A549 (cell line): Measurements from ENCODE around the gene MAML2. TPM values are rescaled to one million over a fixed set of nuclear protein-coding genes. Genes with fewer than 3 reads are reported as not detected.

ENCODE experiments used
- ATAC-seq, 2 experiments: fragments of 200-7000 bp in 1 of 2; fragments of >200 bp in 1 of 2; cut with Nextera tagmentation in 1 of 2; cut with Tn5 transposase in 1 of 2; 3 replicates each; pipeline versions ENCODE4 v1.8.0 to v1.9.1; 2018 to 2020; ENCODE audit warnings: mild to moderate bottlenecking in 1 of 2, moderate library complexity in 1 of 2
- CTCF ChIA-PET: fragments of 300-600 bp; sonication (Branson Sonifier 250); formaldehyde crosslinking; extraction: SDS; loops from one replicate; lab custom pipeline; 2021; ENCODE audit warnings: antibody characterized with exemption, inconsistent platforms; lab: Yijun Ruan, JAX
- POLR2A ChIA-PET: fragments of 350-600 bp; formaldehyde crosslinking; extraction: SDS; loops from one replicate; lab custom pipeline; 2021; ENCODE audit warnings: antibody characterized with exemption, inconsistent platforms; lab: Yijun Ruan, JAX
- DNase-seq, 2 experiments: peaks; one replicate each; pipeline versions ENCODE4 v3.0.0 to v3.0.0-alpha.2; 2011 to 2016; ENCODE audit warnings: low read depth in 1 of 2, low spot score in 1 of 2
- FAIRE-seq: peaks from 2 replicates; lab custom pipeline; 2011; peaks lifted over from hg19 to GRCh38; lab: Jason Lieb, UNC
- H3K27ac ChIP-seq, 2 experiments: fragments of >200 bp; sonication (Bioruptor Twin); formaldehyde crosslinking; 3 replicates each; pipeline ENCODE4 v1.5.1; 2016 to 2017
- H3K4me1 ChIP-seq: fragments of >200 bp; sonication (Bioruptor Twin); formaldehyde crosslinking; 3 replicates; pipeline ENCODE4 v1.6.1; 2016
- H3K4me2 ChIP-seq: fragments of >200 bp; sonication (Bioruptor Twin); formaldehyde crosslinking; 3 replicates; pipeline ENCODE4 v1.6.1; 2016
- H3K4me3 ChIP-seq: fragments of >200 bp; sonication (Bioruptor Twin); formaldehyde crosslinking; 3 replicates; pipeline ENCODE4 v1.5.1; 2016
- H3K9me3 ChIP-seq: fragments of >200 bp; sonication (Bioruptor Twin); formaldehyde crosslinking; 3 replicates; pipeline ENCODE4 v1.6.1; 2016
- BCL3 ChIP-seq: fragments of >200 bp; sonication (Bioruptor Twin); formaldehyde crosslinking; IDR thresholded peaks from 3 replicates; pipeline ENCODE4 v1.6.1; 2016
- CBX8 ChIP-seq: fragments of 200-600 bp; sonication (generic); IDR thresholded peaks from 2 replicates; pipeline ENCODE4 v1.6.1; 2016
- CHD4 ChIP-seq: fragments of 200-600 bp; sonication (generic); IDR thresholded peaks from 2 replicates; pipeline ENCODE4 v1.6.1; 2016; ENCODE audit warnings: antibody characterized with exemption, mild to moderate bottlenecking, borderline replicate concordance
- EHMT2 ChIP-seq: fragments of 200-600 bp; sonication (generic); IDR thresholded peaks from 2 replicates; pipeline ENCODE4 v1.6.1; 2016; ENCODE audit warnings: antibody characterized with exemption, low read depth, mild to moderate bottlenecking, moderate library complexity
- EP300 ChIP-seq, 2 experiments: fragments of >200 bp; sonication (Bioruptor Twin); formaldehyde crosslinking; IDR thresholded peaks; 2 replicates in 1 of 2; 3 replicates in 1 of 2; pipeline ENCODE4 v1.6.1; 2016 to 2017
- ESRRA ChIP-seq: fragments of 150-350 bp; IDR thresholded peaks from 2 replicates; pipeline ENCODE4 v1.6.1; 2014; ENCODE audit warnings: mild to moderate bottlenecking, low read length, borderline replicate concordance
- FOSB ChIP-seq: fragments of 250-450 bp; sonication (Bioruptor Pico); IDR thresholded peaks from 2 replicates; pipeline ENCODE4 v1.5.0; 2020; ENCODE audit warnings: mild to moderate bottlenecking, moderate library complexity
- FOXS1 ChIP-seq: fragments of 250-450 bp; sonication (Bioruptor Pico); IDR thresholded peaks from 2 replicates; pipeline ENCODE4 v1.5.0; 2020; ENCODE audit warnings: mild to moderate bottlenecking, moderate library complexity
- HDAC2 ChIP-seq: fragments of 200-600 bp; sonication (generic); IDR thresholded peaks from 2 replicates; pipeline ENCODE4 v1.6.1; 2016
- HMGXB4 ChIP-seq: fragments of 250-450 bp; sonication (Bioruptor Pico); IDR thresholded peaks from 2 replicates; pipeline ENCODE4 v1.5.0; 2021; ENCODE audit warnings: mild to moderate bottlenecking, moderate library complexity, borderline replicate concordance
- JUNB ChIP-seq: fragments of >200 bp; sonication (Bioruptor Twin); formaldehyde crosslinking; IDR thresholded peaks from 2 replicates; pipeline ENCODE4 v1.6.1; 2016
- MAFK ChIP-seq: fragments of 450-650 bp; IDR thresholded peaks from 2 replicates; pipeline ENCODE4 v1.6.1; 2014; ENCODE audit not compliant: partially characterized antibody
- MAZ ChIP-seq: fragments of 150-350 bp; IDR thresholded peaks from 2 replicates; pipeline ENCODE4 v1.6.1; 2014; ENCODE audit warnings: antibody characterized with exemption, low read depth, low read length, borderline replicate concordance
- PHF8 ChIP-seq: fragments of 200-600 bp; sonication (generic); IDR thresholded peaks from 2 replicates; pipeline ENCODE4 v1.6.1; 2016; ENCODE audit warnings: low read depth, mild to moderate bottlenecking, antibody characterized with exemption, moderate library complexity, borderline replicate concordance
- POLR2A ChIP-seq: IDR thresholded peaks from 2 replicates; pipeline ENCODE4 v1.6.1; 2012; ENCODE audit warnings: mild to moderate bottlenecking, low read length
- WGBS: methylation state at CpG from one replicate; pipeline ENCODE4 v1.1.6; 2017; ENCODE audit errors: missing lambda C conversion rate; 5-methylcytosine and 5-hydroxymethylcytosine counted together
- polyA plus RNA-seq, 4 experiments: library from polyadenylated mRNA; depleted of rRNA in 3 of 4; stranded (reverse); fragments of >200 nt; fragmentation: RNase III in 1 of 4; extraction: RNeasy Plus Mini Kit Qiagen cat#74134 plus additional on column Dnase treatment in 1 of 4; gene quantifications; 2 replicates in 3 of 4; 3 replicates in 1 of 4; pipeline ENCODE4 v1.2.3, GENCODE V29; 2011 to 2017
- TF ChIP-seq, protein P1 (sequence below): fragments of >200 bp; sonication (Bioruptor Twin); formaldehyde crosslinking; IDR thresholded peaks from 3 replicates; pipeline ENCODE4 v1.5.1; 2016
- TF ChIP-seq, protein P2 (sequence below): fragments of 150-350 bp; IDR thresholded peaks from 2 replicates; pipeline ENCODE4 v1.6.1; 2014; ENCODE audit warnings: low read depth, mild to moderate bottlenecking, low read length

Gene MAML2
- polyA plus RNA-seq, 2 of the 4 experiments (the other 2 are of a cell fraction) = 1.5 to 2.5 TPM

DNA sequence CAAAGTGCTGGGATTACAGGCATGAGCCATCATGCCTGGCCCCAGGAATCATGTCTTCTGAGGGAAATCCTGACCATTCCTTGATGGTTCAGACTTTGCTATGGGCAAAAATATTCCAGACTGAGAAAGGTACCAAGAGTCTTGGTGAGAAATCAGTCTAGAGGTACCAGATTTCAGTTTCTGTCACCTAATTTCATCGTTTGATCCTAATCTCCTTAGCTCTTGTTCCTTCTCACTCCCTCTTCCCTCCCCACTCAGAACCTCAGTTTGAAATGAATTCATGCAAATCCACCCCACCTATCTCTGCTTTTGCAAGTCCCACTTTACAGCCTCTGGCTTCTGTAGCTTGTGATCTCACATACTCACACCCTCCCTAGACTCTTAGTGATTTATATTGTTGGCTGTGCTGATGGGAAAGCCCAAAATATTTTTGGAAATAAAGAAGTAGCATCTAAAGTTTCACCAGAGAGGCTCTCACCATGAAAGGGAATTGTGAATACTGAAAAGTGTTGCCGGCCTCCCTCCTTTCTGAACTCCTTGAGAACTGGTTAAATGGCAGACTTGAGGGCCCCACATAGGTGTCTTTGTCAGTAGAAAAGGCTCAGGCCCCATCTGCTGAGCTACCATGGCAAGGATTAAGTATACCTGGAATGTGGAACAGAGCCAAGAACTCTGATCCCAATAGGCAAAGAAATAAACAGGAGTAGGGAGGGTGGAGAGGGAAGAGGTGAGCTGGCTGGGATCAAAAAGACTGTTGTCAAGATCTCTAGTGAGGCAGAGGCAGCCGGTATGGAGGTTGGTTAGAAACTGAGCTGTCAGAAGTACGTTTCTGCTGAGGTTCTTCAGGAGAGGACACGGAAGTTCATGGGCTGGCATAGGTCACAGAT lies 228.6 kb downstream of the MAML2 start:
- ChIA-PET POLR2A (interaction anchor here (0.7 kb wide), 1 partner anchor 41 kb away, joined by 3 read pairs; no protein-coding TSS in a partner anchor), CTCF (interaction anchor here (1.0 kb wide), 1 partner anchor 59 kb away, joined by 3 read pairs; no protein-coding TSS in a partner anchor)
- H3K27ac ChIP-seq = no peak overlapping the region
- no peaks in the 10 kb centered on the region for H3K4me1 ChIP-seq
- DNase-seq (no peak), ATAC-seq (no peak), FAIRE-seq (no peak)
- no peak for TF ChIP-seq CHD4
- no peak for TF ChIP-seq MAZ
- TF ChIP-seq EHMT2 = no peak
- H3K4me3 ChIP-seq = no peak overlapping the region
- 80% methylated on average over 5 of the region's 5 CpGs for WGBS
- no peak overlapping the region for H3K4me2 ChIP-seq
- no peaks in the 10 kb centered on the region for H3K9me3 ChIP-seq

DNA sequence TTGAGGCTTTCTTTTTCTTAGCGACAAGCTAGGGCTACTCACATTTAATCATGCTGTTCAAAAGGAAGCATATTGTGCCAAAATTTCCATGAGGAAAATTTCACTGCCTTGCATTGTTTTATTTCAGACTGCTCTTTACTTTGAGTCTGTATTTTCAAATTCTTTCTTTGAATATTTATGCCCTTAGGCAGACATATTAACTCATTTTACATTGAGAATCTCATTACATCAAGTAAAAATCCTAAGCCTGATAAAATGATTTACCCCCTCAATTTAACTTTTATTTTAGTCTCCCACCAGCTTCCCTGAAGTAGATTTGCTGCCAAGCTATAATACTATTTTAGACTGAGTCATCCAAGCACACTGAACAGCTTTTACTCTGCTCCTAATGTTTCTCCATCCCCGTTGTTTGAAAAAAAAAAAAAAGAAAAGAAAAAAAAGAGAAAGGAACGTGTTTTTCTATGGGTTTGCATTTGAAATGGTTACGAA lies 229.8 kb downstream of the MAML2 start:
- CTCF ChIA-PET = interaction anchor here (1.0 kb wide), 1 partner anchor 58 kb away, joined by 3 read pairs; no protein-coding TSS in a partner anchor
- no peak for ATAC-seq
- 74% methylated on average over 4 of the region's 4 CpGs for WGBS
- H3K9me3 ChIP-seq = no peaks in the 10 kb centered on the region
- no peak for FAIRE-seq
- no peak for DNase-seq
- no peak overlapping the region for H3K27ac ChIP-seq
- POLR2A ChIA-PET = interaction anchor here (0.6 kb wide), 1 partner anchor 43 kb away, joined by 3 read pairs; no protein-coding TSS in a partner anchor
- no peak for TF ChIP-seq EHMT2
- no peak for TF ChIP-seq EP300 (IDR thresholded peaks at IDR 0.05)
- no peak for TF ChIP-seq BCL3
- TF ChIP-seq PHF8 = no peak
- no peak for TF ChIP-seq CBX8
- no peak for TF ChIP-seq HDAC2
- TF ChIP-seq, protein P1, sequence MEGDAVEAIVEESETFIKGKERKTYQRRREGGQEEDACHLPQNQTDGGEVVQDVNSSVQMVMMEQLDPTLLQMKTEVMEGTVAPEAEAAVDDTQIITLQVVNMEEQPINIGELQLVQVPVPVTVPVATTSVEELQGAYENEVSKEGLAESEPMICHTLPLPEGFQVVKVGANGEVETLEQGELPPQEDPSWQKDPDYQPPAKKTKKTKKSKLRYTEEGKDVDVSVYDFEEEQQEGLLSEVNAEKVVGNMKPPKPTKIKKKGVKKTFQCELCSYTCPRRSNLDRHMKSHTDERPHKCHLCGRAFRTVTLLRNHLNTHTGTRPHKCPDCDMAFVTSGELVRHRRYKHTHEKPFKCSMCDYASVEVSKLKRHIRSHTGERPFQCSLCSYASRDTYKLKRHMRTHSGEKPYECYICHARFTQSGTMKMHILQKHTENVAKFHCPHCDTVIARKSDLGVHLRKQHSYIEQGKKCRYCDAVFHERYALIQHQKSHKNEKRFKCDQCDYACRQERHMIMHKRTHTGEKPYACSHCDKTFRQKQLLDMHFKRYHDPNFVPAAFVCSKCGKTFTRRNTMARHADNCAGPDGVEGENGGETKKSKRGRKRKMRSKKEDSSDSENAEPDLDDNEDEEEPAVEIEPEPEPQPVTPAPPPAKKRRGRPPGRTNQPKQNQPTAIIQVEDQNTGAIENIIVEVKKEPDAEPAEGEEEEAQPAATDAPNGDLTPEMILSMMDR = no peak
- TF ChIP-seq, protein P2, sequence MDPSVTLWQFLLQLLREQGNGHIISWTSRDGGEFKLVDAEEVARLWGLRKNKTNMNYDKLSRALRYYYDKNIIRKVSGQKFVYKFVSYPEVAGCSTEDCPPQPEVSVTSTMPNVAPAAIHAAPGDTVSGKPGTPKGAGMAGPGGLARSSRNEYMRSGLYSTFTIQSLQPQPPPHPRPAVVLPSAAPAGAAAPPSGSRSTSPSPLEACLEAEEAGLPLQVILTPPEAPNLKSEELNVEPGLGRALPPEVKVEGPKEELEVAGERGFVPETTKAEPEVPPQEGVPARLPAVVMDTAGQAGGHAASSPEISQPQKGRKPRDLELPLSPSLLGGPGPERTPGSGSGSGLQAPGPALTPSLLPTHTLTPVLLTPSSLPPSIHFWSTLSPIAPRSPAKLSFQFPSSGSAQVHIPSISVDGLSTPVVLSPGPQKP = no peak
- no peak for TF ChIP-seq FOXS1 (CRISPR knock-in tag)
- no peak for TF ChIP-seq MAFK
- no peak for TF ChIP-seq ESRRA
- no peak overlapping the region for H3K4me2 ChIP-seq
- H3K4me1 ChIP-seq = no peaks in the 10 kb centered on the region
- H3K4me3 ChIP-seq = no peak overlapping the region

GRCh38 chr11:96112192-96113128 lies 230.5 kb downstream of the MAML2 start:
- H3K27ac ChIP-seq = no peak overlapping the region
- POLR2A ChIA-PET = interaction anchor here (0.6 kb wide), 1 partner anchor 43 kb away, joined by 3 read pairs; no protein-coding TSS in a partner anchor
- H3K4me2 ChIP-seq = no peak overlapping the region
- TF ChIP-seq, protein P1 = no peak
- TF ChIP-seq FOSB (CRISPR knock-in tag) (no peak), JUNB (no peak), POLR2A (no peak), HMGXB4 (no peak)
- TF ChIP-seq, all 56 proteins: peak for 0
- CTCF ChIA-PET = interaction anchor here (0.8 kb wide), 1 partner anchor 231 kb away, joined by 3 read pairs; the partner anchor contains the start of gene MAML2
- H3K9me3 ChIP-seq = no peaks in the 10 kb centered on the region
- FAIRE-seq = no peak
- no peak for DNase-seq
- no peak for ATAC-seq
- WGBS = 87% methylated on average over 5 of the region's 5 CpGs
- no peaks in the 10 kb centered on the region for H3K4me1 ChIP-seq
- no peak overlapping the region for H3K4me3 ChIP-seq
